Esophagus mucosa (tissue), 1 donor: ENCODE results near the gene RFC1. TPM values are rescaled to one million over a fixed set of nuclear protein-coding genes. Genes with fewer than 3 reads are reported as not detected.
"Not testable (repeated sequence)": the region's sequence is repeated elsewhere in the genome, so short reads cannot be mapped to it uniquely, and the experiment has no call there.

Experiments used
- ATAC-seq: fragments of 200-7000 bp; cut with Tn5 transposase; one replicate; pipeline ENCODE4 v1.9.1; 2020
- total RNA-seq: library from RNA; stranded (reverse); gene quantifications from one replicate; pipeline ENCODE4 v1.2.4, GENCODE V29; 2023
- donor health status: DM: yes; HTN: yes; CAD: no.

RFC1 gene
- total RNA-seq, result 30.5 TPM

DNA sequence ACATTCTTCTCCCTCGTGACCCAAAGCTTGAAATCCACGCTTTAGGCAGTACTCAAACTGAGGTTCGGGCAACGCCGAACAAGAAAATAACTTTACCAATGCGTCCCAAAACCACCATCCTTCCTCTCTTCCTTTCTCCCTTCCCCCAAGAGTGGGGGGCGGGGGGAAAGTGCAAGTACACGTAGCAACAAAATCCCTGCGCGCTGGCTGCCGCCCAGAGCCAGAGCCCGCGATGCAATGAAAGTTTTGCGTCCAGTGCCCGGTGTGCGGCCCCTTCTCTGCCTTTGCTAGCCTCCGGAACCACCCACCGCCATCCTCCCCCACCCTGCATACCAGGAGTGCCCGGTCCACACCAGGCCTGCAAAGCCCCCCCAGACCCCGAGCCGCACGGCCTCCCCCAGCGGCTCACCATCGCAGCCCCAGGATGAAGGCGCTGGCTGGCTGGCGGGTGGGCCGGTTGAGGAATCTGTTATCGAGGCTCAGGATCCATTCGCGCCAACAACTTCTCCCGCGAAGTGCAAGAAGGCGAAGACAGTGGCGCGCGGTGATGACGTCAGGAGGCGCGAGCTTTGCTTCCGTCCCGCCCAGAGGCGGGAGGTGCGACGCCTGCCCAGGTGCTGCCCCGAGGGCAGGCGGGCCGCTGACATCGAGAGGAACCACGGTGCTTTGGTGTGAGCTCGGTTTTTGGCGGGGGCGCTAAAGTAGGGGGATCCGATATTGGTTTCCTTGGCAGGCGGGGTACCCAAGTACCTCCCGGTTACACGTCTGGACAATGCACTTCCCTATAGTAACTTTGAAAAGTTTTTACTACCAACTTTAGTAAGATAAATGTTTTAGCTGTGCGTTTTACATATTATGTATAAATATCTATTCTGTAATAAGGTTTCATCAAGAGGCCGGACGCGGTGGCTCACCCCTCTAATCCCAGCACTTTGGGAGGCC, at the start of gene RFC1:
TSS of gene RFC1 (minus strand) at position 533 of the 942 bp plus-strand sequence. CDS start at position 412, 121 bp downstream.
- peak; percentile 98 for ATAC-seq

DNA sequence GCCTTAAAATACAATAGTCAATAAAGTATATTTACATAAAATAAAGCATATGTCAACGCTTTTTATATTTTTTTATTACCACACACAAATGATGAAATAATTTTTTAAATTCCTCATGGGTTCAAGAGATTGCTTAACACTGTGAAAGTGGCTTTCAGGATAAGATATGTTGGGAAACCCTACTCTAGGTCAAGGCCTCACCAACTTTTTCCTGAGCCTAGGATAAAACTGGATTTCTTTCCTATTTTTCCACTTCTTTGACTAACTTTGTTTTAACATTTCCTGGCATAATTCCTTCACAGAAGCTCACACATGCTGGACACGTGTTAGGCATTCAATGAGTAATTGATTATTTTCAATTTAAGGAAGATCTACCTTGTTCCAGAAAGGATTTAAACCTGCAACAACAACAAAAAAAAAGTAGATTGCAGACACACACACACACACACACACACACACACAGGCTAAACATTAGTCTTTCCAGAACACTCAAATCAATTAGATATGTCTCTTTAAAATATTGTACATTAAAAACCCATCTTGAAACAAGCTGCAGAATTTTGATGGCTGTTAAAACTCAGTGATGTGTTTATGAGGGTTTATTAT, 49.6 kb upstream of the RFC1 start:
- ATAC-seq, result no peak

GRCh38 chr4:39411561-39411960, 45.4 kb upstream of the RFC1 start:
- ATAC-seq, result not testable (repeated sequence)

GRCh38 chr4:39410415-39410814, 44.3 kb upstream of the RFC1 start:
- no peak for ATAC-seq

- ATAC-seq, result no peak
These were observed 41.4 kb upstream of the RFC1 start for GRCh38 chr4:39407584-39407885.

DNA sequence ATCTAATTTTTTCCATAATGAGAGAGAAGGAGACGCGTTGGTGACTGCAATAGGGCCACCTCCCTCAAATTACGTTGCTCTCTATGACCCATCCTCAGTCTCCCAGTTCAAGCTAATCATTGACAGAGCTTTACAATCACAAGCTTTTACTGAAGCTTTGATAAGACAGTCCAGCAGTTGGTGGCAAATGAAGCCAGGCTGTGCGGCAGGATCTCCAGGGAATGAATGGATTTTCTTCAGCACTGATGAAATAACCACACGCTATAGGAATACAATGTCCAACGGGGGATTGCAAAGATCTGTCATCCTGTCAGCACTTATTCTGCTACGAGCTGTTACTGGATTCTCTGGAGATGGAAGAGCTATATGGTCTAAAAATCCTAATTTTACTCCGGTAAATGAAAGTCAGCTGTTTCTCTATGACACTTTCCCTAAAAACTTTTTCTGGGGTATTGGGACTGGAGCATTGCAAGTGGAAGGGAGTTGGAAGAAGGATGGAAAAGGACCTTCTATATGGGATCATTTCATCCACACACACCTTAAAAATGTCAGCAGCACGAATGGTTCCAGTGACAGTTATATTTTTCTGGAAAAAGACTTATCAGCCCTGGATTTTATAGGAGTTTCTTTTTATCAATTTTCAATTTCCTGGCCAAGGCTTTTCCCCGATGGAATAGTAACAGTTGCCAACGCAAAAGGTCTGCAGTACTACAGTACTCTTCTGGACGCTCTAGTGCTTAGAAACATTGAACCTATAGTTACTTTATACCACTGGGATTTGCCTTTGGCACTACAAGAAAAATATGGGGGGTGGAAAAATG, 40.8 kb upstream of the RFC1 start, which contains the start of gene KLB:
TSS of gene KLB (plus strand) at position 168 of the 821 bp plus-strand sequence. CDS start at position 188, 20 bp downstream.
- no peak for ATAC-seq

- not testable (repeated sequence) for ATAC-seq
These were observed 35.5 kb upstream of the RFC1 start for GRCh38 chr4:39401640-39402039.

DNA sequence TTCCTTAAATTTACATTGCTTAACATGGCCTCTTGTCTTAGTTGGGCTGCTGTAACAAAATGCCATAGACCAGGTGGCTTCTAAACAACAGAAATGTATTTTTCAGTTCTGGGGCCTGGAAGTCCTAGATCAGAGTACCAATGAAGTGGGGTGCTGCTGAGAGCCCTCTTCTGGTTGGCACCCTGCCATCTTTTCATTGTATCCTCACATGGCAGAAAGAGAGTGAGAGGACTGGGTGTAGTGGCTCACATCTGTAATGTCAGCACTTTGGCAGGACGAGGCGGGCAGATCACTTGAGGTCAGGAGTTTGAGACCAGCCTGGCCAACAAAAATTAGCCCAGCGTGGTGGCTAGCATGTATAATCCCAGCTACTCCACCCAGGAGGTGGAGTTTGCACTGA, 28.5 kb upstream of the RFC1 start:
- ATAC-seq, result no peak

DNA sequence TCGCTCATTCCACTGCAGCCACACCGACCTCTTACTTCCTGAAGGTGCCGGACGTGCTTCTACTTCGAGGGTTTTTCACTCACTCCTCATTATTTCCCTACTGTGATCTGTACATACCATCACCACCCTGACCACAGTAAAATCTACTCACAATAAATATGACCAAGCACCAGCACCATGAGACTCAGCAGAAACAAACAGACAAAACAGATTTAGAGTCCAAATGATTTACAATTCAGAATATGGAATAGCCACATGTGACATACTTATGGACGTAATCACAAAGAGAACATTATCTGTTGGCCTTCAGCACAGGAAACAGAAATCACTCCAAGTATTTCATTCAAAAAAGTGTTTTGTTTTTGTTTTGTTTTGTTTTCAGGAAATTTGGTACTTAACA, 24.4 kb upstream of the RFC1 start:
- ATAC-seq, result no peak

DNA sequence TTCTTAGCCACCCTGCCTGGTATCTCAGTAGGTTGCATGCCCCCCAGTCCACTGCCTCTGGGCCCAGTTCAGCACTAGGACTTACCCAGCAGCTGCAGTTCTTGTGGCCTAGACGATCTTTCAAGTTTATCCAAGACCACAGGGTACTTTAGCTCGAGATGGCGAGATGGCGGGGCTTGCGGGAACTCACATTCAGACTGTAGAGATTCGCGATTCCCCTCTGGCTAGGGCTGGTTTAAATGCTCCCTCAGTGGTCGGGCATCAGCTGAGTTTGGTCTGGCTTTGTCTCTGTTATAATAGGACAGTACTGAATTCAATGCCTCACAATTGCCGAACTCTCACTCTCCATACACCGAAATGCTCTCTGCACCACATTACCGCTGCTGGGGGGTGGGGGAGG, 18.4 kb upstream of the RFC1 start:
- no peak for ATAC-seq

GRCh38 chr4:39383690-39384089, 17.5 kb upstream of the RFC1 start:
- no peak for ATAC-seq

GRCh38 chr4:39375478-39375877, 9.3 kb upstream of the RFC1 start:
- no peak for ATAC-seq

DNA sequence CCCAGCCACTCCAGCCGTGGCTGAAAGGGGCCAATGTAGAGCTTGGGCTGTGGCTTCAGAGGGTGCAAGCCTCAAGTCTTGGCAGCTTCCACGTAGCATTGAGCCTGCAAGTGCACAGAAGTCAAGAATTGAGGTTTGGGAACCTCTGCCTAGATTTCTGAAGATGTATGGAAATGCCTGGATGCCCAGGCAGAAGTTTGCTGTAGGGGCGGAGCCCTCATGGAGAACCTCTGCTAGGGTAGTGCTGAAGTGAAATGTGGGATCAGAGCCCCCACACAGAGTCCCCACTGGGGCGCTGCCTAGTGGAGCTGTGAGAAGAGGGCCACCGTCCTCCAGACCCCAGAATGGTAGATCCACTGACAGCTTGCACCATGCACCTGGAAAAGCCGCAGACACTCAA, 5.0 kb upstream of the RFC1 start:
- ATAC-seq, result not testable (repeated sequence)

DNA sequence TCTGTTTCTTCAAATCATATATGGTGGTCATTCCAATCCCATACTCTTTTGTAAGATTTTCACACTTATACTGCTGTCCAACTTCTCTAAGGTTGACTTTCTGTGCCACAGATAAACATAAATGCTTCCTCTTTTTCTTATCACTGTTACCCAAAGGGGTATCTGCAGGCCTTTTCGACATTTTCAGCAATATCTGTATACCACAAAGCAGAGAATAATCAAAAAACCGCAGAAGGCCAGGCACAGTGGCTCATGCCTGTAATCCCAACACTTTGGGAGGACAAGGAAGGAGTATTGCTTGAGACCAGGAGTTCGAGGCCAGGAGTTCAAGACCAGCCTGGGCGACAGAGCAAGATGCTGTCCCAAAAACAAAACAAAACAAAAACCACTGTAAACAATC, 3.1 kb upstream of the RFC1 start:
- ATAC-seq, result no peak

DNA sequence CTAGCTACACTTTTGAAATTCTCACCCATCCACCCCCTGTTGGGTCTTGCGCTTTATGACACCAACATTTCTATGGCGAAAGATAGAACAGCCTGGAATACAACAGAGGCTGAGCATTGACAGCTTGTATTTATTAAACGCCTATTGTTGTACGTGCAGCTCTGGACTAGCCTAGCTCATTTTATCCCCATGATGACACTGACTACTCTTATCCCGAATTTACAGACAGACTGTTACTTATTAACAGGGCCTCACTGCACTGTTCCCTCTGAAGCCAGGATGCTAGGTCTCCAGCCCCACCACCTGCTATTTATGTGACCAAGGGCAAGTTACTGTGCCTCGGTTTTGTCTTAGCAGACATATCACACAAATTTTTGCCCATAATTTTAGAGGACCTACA, 1.0 kb upstream of the RFC1 start:
- ATAC-seq, result no peak

DNA sequence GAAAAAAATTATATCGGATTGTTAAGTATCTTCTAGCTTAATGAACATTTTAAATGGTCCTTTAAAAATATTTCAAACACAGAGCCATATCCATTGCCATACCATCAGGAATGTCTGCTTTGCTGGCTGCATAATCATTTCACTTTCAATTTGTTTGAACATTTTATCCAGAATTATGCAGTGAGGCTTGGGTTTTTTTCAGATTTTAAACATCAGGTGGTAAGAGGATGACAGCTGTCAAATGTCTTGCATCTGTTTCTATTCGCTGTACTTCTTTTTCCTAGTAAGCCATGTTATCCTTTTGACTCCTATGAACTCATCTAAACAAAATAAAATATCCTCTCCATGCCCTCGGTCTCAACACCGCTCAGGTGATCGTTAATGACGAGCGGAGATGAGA, 802 bp downstream of the RFC1 start:
- no peak for ATAC-seq

GRCh38 chr4:39363773-39364393, 2.3 kb downstream of the RFC1 start:
- no peak for ATAC-seq

GRCh38 chr4:39362827-39363226, 3.3 kb downstream of the RFC1 start:
- ATAC-seq, result no peak

DNA sequence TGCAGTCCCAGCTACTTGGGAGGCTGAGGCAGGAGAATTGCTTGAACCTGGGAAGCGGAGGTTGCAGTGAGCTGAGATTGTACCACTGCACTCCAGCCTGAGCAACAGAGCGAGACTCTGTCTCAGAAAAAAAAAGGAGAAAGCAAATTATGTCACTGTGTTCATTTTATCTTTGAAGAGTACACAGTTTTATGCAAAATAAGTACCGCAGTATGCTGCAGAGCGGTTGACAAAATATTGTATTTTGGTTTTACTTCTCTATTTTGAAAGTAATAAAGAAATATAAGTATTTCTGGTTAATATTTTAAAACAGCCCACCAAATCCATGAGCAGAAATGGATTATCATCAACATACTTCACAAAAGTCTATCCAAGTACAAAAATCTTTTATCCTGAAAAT, 5.6 kb downstream of the RFC1 start:
- ATAC-seq, result not testable (repeated sequence)

DNA sequence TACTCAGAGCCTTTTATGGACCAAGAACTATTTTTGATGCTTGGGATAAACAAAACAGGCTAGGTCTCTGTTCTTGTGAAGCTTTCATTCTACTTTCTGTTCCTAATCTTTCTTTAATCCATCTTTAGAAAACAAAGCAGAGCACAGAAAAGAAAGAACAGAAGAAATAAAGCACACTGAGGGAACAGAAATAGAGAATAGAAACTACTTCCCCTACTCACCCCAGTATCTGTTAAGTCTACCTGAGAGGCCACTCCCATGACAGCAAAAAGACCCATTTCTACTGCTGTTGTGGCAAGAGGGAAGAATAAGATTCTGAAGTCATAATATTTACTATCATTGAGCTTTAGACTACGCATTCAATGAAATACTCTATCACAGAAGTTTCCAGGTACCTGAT, 9.2 kb downstream of the RFC1 start:
- ATAC-seq, result no peak

DNA sequence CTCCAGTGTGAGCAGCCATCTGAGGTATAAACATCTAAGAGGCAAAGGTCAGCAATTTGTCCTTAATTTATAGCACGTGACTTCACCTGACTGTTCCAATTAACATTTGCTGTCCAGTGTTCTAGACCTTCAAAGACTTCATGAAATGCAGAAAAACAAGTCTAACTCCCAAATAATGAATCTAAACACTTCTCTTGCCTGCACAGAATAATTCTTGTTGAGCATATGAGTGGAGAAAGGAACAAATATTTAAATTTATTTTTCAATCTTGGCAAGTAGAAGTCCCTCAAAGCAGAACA, 12.0 kb downstream of the RFC1 start:
- peak; percentile 45 for ATAC-seq

- ATAC-seq, result peak; percentile 92
These were observed 12.5 kb downstream of the RFC1 start for GRCh38 chr4:39353478-39354253.
